ENCODE measurements around the gene GALNT11.

The GALNT11 gene

DNA sequence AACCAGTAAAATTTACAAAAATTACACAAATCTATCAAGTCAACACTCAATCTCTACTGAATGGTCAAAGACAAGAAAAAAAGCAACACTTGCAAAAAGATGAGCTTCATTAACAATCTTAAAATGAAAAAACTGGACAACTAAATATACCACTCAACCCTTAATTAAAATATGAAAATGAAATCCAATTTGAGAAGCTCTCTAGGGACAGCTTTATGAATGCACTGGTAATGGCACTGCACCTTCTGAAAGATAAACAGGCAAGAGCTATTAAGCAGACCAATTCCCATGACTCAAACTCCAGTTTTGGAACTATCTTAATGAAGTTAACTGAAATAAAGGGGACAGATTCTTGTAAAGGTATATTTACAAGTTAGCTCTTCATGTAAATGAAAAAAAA lies 135.7 kb downstream of the GALNT11 start:
- DNase-seq = no peak

DNA sequence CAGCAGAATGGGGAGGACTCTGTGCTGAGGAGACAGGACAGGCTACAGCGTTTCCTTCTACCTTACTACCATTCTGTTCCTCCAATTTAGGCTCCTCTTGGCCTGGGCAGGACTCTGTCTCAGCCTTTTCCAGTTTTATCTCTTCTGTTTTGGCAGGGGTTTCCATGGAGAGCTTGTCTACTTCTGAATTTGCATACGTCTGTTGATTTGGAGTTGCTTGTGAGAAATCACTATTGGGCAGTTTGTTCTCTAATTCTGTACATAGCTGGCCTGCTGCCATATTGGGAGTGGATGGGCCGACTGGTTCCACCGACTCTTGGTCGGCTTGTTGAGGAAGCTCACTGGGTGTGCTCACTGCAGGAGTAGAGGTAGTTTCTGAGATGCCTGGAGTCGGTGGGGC lies 136.8 kb downstream of the GALNT11 start:
- DNase-seq = no peak
